OCI-LY7 (cell line): ENCODE measurements around the gene PPT1.

Experiments
- CTCF ChIP-seq: fragments of 200-600 bp; sonication (generic); conservative IDR thresholded peaks from 2 replicates; pipeline ENCODE4 v1.5.1; 2014; ENCODE audit warnings: mild to moderate bottlenecking, antibody characterized with exemption, low read length, moderate library complexity, mixed read lengths
- EZH2phosphoT487 ChIP-seq: fragments of 200-600 bp; sonication (generic); IDR thresholded peaks from 2 replicates; pipeline ENCODE4 v1.6.1; 2018; ENCODE audit warnings: low read depth, borderline replicate concordance, mild to moderate bottlenecking, mixed run types, antibody characterized with exemption, low read length, moderate library complexity, mixed read lengths

- TF ChIP-seq CTCF = no peak
- TF ChIP-seq EZH2phosphoT487 = no peak
Measured at GRCh38 chr1:40067851-40068250, 29.2 kb downstream of the PPT1 start.
